ENCODE data around the gene R3HDM1.

DNA sequence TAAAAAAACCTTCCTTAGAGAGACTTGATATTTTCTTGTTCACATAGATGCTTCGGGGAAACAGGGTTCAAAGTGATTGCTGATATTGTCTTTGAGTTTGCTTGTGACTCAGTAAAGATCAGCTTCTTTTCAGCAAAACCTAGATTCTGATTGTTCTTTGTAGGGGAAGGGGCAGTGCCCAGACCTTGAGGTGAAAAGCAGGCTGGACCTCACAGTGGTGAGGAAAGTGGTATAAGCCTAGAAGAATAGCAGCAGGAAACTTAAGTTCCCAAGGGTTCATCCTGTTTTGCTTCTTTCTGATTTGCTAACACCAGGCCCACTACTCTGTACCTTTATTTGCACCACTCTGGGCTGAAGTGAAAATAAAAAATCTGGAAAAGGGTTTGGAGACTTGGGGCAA is 231.2 kb downstream of the R3HDM1 start:
- TF ChIP-seq, protein P1, sequence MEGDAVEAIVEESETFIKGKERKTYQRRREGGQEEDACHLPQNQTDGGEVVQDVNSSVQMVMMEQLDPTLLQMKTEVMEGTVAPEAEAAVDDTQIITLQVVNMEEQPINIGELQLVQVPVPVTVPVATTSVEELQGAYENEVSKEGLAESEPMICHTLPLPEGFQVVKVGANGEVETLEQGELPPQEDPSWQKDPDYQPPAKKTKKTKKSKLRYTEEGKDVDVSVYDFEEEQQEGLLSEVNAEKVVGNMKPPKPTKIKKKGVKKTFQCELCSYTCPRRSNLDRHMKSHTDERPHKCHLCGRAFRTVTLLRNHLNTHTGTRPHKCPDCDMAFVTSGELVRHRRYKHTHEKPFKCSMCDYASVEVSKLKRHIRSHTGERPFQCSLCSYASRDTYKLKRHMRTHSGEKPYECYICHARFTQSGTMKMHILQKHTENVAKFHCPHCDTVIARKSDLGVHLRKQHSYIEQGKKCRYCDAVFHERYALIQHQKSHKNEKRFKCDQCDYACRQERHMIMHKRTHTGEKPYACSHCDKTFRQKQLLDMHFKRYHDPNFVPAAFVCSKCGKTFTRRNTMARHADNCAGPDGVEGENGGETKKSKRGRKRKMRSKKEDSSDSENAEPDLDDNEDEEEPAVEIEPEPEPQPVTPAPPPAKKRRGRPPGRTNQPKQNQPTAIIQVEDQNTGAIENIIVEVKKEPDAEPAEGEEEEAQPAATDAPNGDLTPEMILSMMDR (conservative IDR thresholded peaks at IDR 0.05 in 1 of 2, IDR thresholded peaks at IDR 0.05 in 1 of 2; ENCODE audit: extremely low read depth in 1 of 2, insufficient read depth in 1 of 2, low read depth in 1 of 2, low read length in 2 of 2), result no peak
- TF ChIP-seq EZH2 (IDR thresholded peaks at IDR 0.05; ENCODE audit: borderline replicate concordance, low read length), result no peak
